Neuronal stem cell (in vitro differentiated cells): ENCODE results near the gene TMIGD3.

Experiments used
- DNase-seq: peaks from one replicate; pipeline ENCODE4 v3.0.0-alpha.2; 2013; ENCODE audit warnings: low spot score
- H2AFZ ChIP-seq: one replicate; pipeline ENCODE4 v1.6.1; 2013; ENCODE audit warnings: mild to moderate bottlenecking, low read length, inconsistent platforms
- H2AK5ac ChIP-seq: 2 replicates; pipeline ENCODE4 v1.6.1; 2013; ENCODE audit warnings: low read depth, mild to moderate bottlenecking, inconsistent platforms, low read length, moderate library complexity, mixed read lengths
- H2BK120ac ChIP-seq: 2 replicates; pipeline ENCODE4 v1.6.1; 2013; ENCODE audit warnings: low read depth, mild to moderate bottlenecking, inconsistent platforms, low read length, moderate library complexity, mixed read lengths
- H2BK12ac ChIP-seq: one replicate; pipeline ENCODE4 v1.6.1; 2013; ENCODE audit warnings: low read length, inconsistent platforms
- H2BK15ac ChIP-seq: 2 replicates; pipeline ENCODE4 v1.6.1; 2013; ENCODE audit warnings: mild to moderate bottlenecking, low read length, inconsistent platforms, mixed read lengths
- H2BK5ac ChIP-seq: one replicate; pipeline ENCODE4 v1.6.1; 2013; ENCODE audit warnings: inconsistent platforms, mild to moderate bottlenecking, low read length, moderate library complexity
- H3K14ac ChIP-seq: one replicate; pipeline ENCODE4 v1.6.1; 2013; ENCODE audit warnings: low read length, inconsistent platforms
- H3K18ac ChIP-seq: 2 replicates; pipeline ENCODE4 v1.6.1; 2013; ENCODE audit warnings: low read length, inconsistent platforms
- H3K23ac ChIP-seq: 2 replicates; pipeline ENCODE4 v1.6.1; 2013; ENCODE audit warnings: low read depth, mild to moderate bottlenecking, mixed read lengths, low read length, inconsistent platforms; ENCODE audit not compliant: poor library complexity
- H3K27ac ChIP-seq: replicated peaks from 3 replicates; pipeline ENCODE4 v1.5.1; 2013; ENCODE audit warnings: low read length, inconsistent platforms
- H3K27me3 ChIP-seq, 3 experiments: 2 replicates each; pipeline ENCODE4 v1.6.1; 2013; ENCODE audit warnings: low read length in 3 of 3, mild to moderate bottlenecking in 2 of 3, inconsistent platforms in 1 of 3, low read depth in 1 of 3, mixed read lengths in 1 of 3, moderate library complexity in 1 of 3; ENCODE audit not compliant: control insufficient read depth in 3 of 3, insufficient read depth in 3 of 3
- H3K36me3 ChIP-seq, 2 donors: replicated peaks in 1 of 2; 2 replicates each; pipeline ENCODE4 v1.6.1; 2013; ENCODE audit warnings: low read length in 2 of 2; ENCODE audit not compliant: control insufficient read depth in 2 of 2, insufficient read depth in 2 of 2
- H3K4ac ChIP-seq: 2 replicates; pipeline ENCODE4 v1.6.1; 2013; ENCODE audit warnings: inconsistent platforms, mild to moderate bottlenecking, low read length, moderate library complexity
- H3K4me1 ChIP-seq, 2 donors: 1 replicate in 1 of 2; 2 replicates in 1 of 2; pipeline ENCODE4 v1.6.1; 2013; ENCODE audit warnings: low read length in 2 of 2, low read depth in 1 of 2; ENCODE audit not compliant: control insufficient read depth in 2 of 2, insufficient read depth in 1 of 2
- H3K4me2 ChIP-seq: one replicate; pipeline ENCODE4 v1.6.1; 2013; ENCODE audit warnings: mild to moderate bottlenecking, low read length, inconsistent platforms; ENCODE audit not compliant: insufficient read depth, poor library complexity, severe bottlenecking
- H3K4me3 ChIP-seq, 2 donors: 2 replicates each; pipeline ENCODE4 v1.5.1; 2013; ENCODE audit warnings: low read length in 2 of 2, mild to moderate bottlenecking in 2 of 2, inconsistent platforms in 1 of 2, moderate library complexity in 1 of 2
- H3K79me1 ChIP-seq: one replicate; pipeline ENCODE4 v1.6.1; 2013; ENCODE audit warnings: low read depth, mild to moderate bottlenecking, inconsistent platforms, low read length, moderate library complexity
- H3K9ac ChIP-seq: one replicate; pipeline ENCODE4 v1.6.1; 2013; ENCODE audit warnings: mild to moderate bottlenecking, low read depth, low read length, inconsistent platforms; ENCODE audit not compliant: poor library complexity
- H3K9me3 ChIP-seq, 2 donors: replicated peaks in 1 of 2; 2 replicates each; pipeline versions ENCODE3 to v1.6.1; 2013; ENCODE audit warnings: low read length in 2 of 2, mild to moderate bottlenecking in 2 of 2, inconsistent platforms in 1 of 2, low read depth in 1 of 2, mixed read lengths in 1 of 2, moderate library complexity in 1 of 2; ENCODE audit not compliant: control insufficient read depth in 2 of 2, insufficient read depth in 1 of 2
- H4K8ac ChIP-seq: one replicate; pipeline ENCODE4 v1.6.1; 2013; ENCODE audit warnings: low read depth, mild to moderate bottlenecking, inconsistent platforms, low read length, moderate library complexity
- H4K91ac ChIP-seq: one replicate; pipeline ENCODE4 v1.6.1; 2013; ENCODE audit warnings: low read length, low read depth, mild to moderate bottlenecking, inconsistent platforms; ENCODE audit not compliant: poor library complexity
- WGBS, 2 donors: extraction: QIAGEN DNeasy Blood & Tissue Kit; methylation state at CpG; one replicate each; pipeline ENCODE4 v1.1.7; 2013; ENCODE audit warnings: missing lambda C conversion rate in 2 of 2, mixed read lengths in 1 of 2; ENCODE audit not compliant: insufficient read length in 2 of 2, insufficient replicate concordance in 1 of 2; ENCODE audit errors: extremely low coverage in 2 of 2; 5-methylcytosine and 5-hydroxymethylcytosine counted together

The TMIGD3 gene

GRCh38 chr1:111491070-111491469, 12.4 kb downstream of the TMIGD3 start:
- Histone ChIP-seq H2BK12ac (no peak overlapping the region), H2BK5ac (no peak overlapping the region), H3K9ac (no peak overlapping the region), H2AFZ (no peak overlapping the region), H2AK5ac (no peak overlapping the region), H3K4me2 (no peak overlapping the region), H3K18ac (no peak overlapping the region), H2BK120ac (no peak overlapping the region), H3K27ac (no peak overlapping the region), H3K14ac (no peak overlapping the region), H3K23ac (no peak overlapping the region), H3K36me3 (no peaks in the 10 kb centered on the region), H3K4me3 (no peak overlapping the region), H3K4ac (no peak overlapping the region), H4K8ac (no peak overlapping the region), H2BK15ac (no peak overlapping the region), H3K27me3 (peaks cover 0 to 10% (median 1%) of the 10 kb centered on the region in 3 experiments), H4K91ac (no peak overlapping the region), H3K4me1 (no peaks in the 10 kb centered on the region), H3K79me1 (no peaks in the 10 kb centered on the region), H3K9me3 (no peaks in the 10 kb centered on the region)
- no CpG with 5 or more reads among the region's 7 CpGs for WGBS, 2 donors
- no peak for DNase-seq

DNA sequence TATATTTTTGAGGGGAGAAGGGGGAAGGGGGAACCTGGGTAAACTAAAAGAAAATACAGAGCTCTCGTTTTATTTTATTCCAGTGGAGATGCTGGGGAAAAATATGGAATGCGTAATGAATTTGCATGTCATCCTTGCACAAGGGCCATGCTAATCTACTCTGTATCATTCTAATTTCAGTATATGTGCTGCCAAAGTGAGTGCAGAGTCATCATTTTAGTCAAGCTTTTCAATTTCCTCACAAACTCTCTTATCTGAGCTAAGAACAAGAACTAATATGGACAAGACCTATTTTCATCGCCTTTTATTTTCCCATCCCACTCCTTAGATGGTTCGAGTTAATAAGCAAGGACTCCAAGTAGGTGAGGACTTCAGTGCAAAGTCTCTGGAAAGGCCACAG, 13.2 kb downstream of the TMIGD3 start:
- Histone ChIP-seq H3K14ac (no peak overlapping the region), H3K4me3 (no peak overlapping the region)
- no CpG with 5 or more reads among the region's 4 CpGs for WGBS, 2 donors

DNA sequence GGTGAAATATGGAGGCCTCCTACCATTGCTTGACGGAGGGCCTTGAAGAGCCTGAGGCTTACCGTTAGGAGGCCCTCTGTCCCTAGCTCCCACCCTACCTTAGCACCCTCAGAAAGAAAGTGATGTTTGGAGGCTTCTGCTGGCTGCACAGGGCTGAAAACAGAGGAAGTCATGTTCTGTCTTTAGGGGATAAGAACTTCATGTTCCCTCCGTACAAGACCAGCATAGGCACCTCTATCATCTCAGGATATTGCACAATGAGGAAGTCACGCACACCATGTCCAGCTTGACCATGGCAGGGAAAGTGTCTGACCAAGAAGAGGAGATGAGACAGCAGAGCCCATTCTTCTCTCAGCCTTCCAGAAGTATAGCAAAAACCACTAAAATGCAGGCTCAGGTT, 13.8 kb downstream of the TMIGD3 start:
- Histone ChIP-seq H2AK5ac (no peak overlapping the region), H3K23ac (no peak overlapping the region), H3K9me3 (no peaks in the 10 kb centered on the region), H2BK12ac (no peak overlapping the region), H2BK15ac (no peak overlapping the region), H3K9ac (no peak overlapping the region), H3K4me3 (no peak overlapping the region), H3K14ac (no peak overlapping the region), H4K8ac (no peak overlapping the region), H3K36me3 (no peaks in the 10 kb centered on the region), H2BK5ac (no peak overlapping the region), H3K4me1 (no peaks in the 10 kb centered on the region), H2BK120ac (no peak overlapping the region), H2AFZ (no peak overlapping the region), H3K4ac (no peak overlapping the region), H3K18ac (no peak overlapping the region), H3K27me3 (peaks cover 0 to 10% (median 1%) of the 10 kb centered on the region in 3 experiments), H3K4me2 (no peak overlapping the region), H3K79me1 (no peaks in the 10 kb centered on the region), H3K27ac (no peak overlapping the region), H4K91ac (no peak overlapping the region)
- no peak for DNase-seq
- no CpG with 5 or more reads among the region's 4 CpGs for WGBS, 2 donors

More for the DNA sequence above, 13.2 kb downstream of the TMIGD3 start:
- peaks cover 0 to 10% (median 1%) of the 10 kb centered on the region in 3 experiments for H3K27me3 ChIP-seq
- H3K36me3 ChIP-seq = no peaks in the 10 kb centered on the region
- H3K4ac ChIP-seq = no peak overlapping the region
- H2BK120ac ChIP-seq = no peak overlapping the region
- H4K8ac ChIP-seq = no peak overlapping the region
- no peaks in the 10 kb centered on the region for H3K79me1 ChIP-seq
- H4K91ac ChIP-seq = no peak overlapping the region
- no peaks in the 10 kb centered on the region for H3K4me1 ChIP-seq
- H2AK5ac ChIP-seq = no peak overlapping the region
- H3K9me3 ChIP-seq = no peaks in the 10 kb centered on the region
- no peak overlapping the region for H2AFZ ChIP-seq
- no peak overlapping the region for H3K9ac ChIP-seq
- H3K4me2 ChIP-seq = no peak overlapping the region
- H3K27ac ChIP-seq = no peak overlapping the region
- no peak overlapping the region for H2BK12ac ChIP-seq
- DNase-seq = no peak
- no peak overlapping the region for H2BK5ac ChIP-seq
- no peak overlapping the region for H3K18ac ChIP-seq
- no peak overlapping the region for H2BK15ac ChIP-seq
- H3K23ac ChIP-seq = no peak overlapping the region

- Histone ChIP-seq H3K14ac (no peak overlapping the region), H3K4me2 (no peak overlapping the region), H2BK12ac (no peak overlapping the region), H3K4me3 (no peak overlapping the region), H4K8ac (no peak overlapping the region), H2AFZ (no peak overlapping the region), H3K23ac (no peak overlapping the region), H2BK120ac (no peak overlapping the region), H3K27me3 (peaks cover 0 to 10% (median 0%) of the 10 kb centered on the region in 3 experiments), H3K9ac (no peak overlapping the region), H3K79me1 (no peaks in the 10 kb centered on the region), H3K27ac (no peak overlapping the region), H3K9me3 (no peaks in the 10 kb centered on the region), H2BK5ac (no peak overlapping the region), H2AK5ac (no peak overlapping the region), H4K91ac (no peak overlapping the region), H3K36me3 (no peaks in the 10 kb centered on the region), H3K4me1 (no peaks in the 10 kb centered on the region), H3K18ac (no peak overlapping the region), H2BK15ac (no peak overlapping the region), H3K4ac (no peak overlapping the region)
- WGBS, 2 donors = no CpG with 5 or more reads among the region's 9 CpGs
- DNase-seq = no peak
Measured at GRCh38 chr1:111488669-111489068, 14.8 kb downstream of the TMIGD3 start.
